ENCODE results near the gene CD2AP.

- TF ChIP-seq POLR2A (IDR thresholded peaks at IDR 0.05) (no peak), CTCF (IDR thresholded peaks at IDR 0.05 in 8 of 11, conservative IDR thresholded peaks at IDR 0.05 in 3 of 11) (no peak)
Measured at GRCh38 chr6:47473791-47474346, 3.7 kb upstream of the CD2AP start.

Measured in spleen (tissue), 7 donors.